ENCODE results near the gene INTS6L.
"Not testable (repeated sequence)": the region's sequence is repeated elsewhere in the genome, so short reads cannot be mapped to it uniquely, and the experiment has no call there.

- TF ChIP-seq POLR2A (IDR thresholded peaks at IDR 0.05; ENCODE audit: low read depth, low read length); TAF1 (IDR thresholded peaks at IDR 0.05; ENCODE audit: borderline replicate concordance, low read depth, low read length); POLR2AphosphoS5 (IDR thresholded peaks at IDR 0.05; ENCODE audit: low read depth, low read length): not testable (repeated sequence)
Measured at GRCh38 chrX:135624408-135625204, 104.1 kb downstream of the INTS6L start.
